Rectal smooth muscle tissue (tissue), 1 donor: ENCODE results near the gene DHRSX.
"Not testable (repeated sequence)": the region's sequence is repeated elsewhere in the genome, so short reads cannot be mapped to it uniquely, and the experiment has no call there.

Experiments
- H3K27ac ChIP-seq: one replicate; pipeline ENCODE4 v1.7.0; 2013; ENCODE audit warnings: low read depth, low read length, inconsistent platforms
- H3K27me3 ChIP-seq: one replicate; pipeline ENCODE4 v1.7.0; 2013; ENCODE audit warnings: low read length; ENCODE audit not compliant: control insufficient read depth, insufficient read depth
- H3K36me3 ChIP-seq: one replicate; pipeline ENCODE4 v1.7.0; 2013; ENCODE audit warnings: low read length; ENCODE audit not compliant: control insufficient read depth, insufficient read depth
- H3K4me1 ChIP-seq: one replicate; pipeline ENCODE4 v1.7.0; 2013; ENCODE audit warnings: low read length; ENCODE audit not compliant: control insufficient read depth, insufficient read depth
- H3K4me3 ChIP-seq: one replicate; pipeline ENCODE4 v1.7.0; 2013; ENCODE audit warnings: low read length
- H3K9ac ChIP-seq: one replicate; pipeline ENCODE4 v1.7.0; 2013; ENCODE audit warnings: low read length

The DHRSX gene

DNA sequence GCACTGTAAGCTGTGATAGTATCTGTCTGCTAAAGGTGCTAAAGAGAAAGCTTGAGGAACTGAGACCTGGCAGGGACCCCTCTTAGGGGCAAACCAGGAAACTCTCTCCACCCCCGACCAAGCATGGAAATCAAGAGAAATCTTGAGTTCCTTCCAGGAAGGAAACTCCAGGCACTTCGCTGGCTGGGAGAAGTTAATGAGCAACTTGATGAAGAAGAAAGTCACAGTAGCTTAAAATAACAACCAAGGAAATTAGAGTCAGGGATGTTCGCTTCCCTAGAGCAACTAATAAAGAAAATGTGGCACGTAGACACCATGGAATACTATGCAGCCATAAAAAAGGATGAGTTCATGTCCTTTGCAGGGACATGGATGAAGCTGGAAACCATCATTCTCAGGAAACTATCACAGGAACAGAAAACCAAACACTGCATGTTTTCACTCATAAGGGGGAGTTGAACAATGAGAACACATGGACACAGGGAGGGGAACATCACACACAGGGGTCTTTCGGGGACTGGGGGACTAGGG is 188.7 kb downstream of the DHRSX start:
- not testable (repeated sequence) for H3K27me3 ChIP-seq, H3K27ac ChIP-seq, H3K4me1 ChIP-seq, H3K9ac ChIP-seq, H3K36me3 ChIP-seq, H3K4me3 ChIP-seq

DNA sequence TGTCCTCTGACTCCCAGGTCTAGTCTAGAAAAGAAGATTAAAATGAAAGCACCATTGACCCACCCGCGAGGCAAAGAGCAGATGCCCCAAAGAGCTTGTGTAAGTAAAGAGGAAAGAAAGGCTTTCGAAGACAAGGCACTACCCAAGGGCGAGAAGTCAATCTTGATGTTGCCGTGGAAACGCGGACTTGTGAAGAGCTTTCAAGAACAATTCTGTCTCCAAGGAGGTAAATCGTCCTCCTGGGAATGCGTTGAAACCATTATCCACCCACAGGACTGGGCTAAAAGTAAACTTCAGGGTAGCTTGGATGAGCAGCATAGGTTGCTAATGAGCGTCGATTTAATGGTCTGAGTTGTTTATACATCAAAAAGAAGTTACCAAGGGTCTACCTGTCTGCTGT is 189.3 kb downstream of the DHRSX start:
- Histone ChIP-seq H3K27ac (no peak overlapping the region), H3K4me3 (no peak overlapping the region), H3K36me3 (peaks cover 2% of the 10 kb centered on the region), H3K9ac (no peak overlapping the region), H3K27me3 (no peaks in the 10 kb centered on the region), H3K4me1 (no peaks in the 10 kb centered on the region)

DNA sequence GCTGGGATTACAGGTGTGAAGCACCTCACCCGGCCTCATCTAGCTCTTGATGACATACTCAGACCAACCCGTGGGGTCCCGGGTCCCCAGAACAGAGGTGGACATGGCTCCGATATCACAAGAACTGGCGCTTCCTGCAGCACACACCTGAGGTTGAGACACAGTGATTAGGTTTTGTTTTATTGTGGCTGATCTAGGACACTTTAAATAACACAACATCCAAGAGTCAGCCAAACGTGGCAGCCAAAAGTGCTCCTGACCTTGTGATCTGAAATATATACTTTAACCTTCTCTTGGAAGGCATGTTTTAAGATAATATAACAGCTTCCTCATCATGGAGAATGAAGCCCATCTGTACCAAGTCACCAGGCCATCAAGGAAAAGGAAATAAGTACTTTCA is 198.9 kb downstream of the DHRSX start:
- Histone ChIP-seq H3K4me3 (no peak overlapping the region), H3K36me3 (no peaks in the 10 kb centered on the region), H3K9ac (no peak overlapping the region), H3K27me3 (no peaks in the 10 kb centered on the region), H3K4me1 (no peaks in the 10 kb centered on the region), H3K27ac (no peak overlapping the region)

DNA sequence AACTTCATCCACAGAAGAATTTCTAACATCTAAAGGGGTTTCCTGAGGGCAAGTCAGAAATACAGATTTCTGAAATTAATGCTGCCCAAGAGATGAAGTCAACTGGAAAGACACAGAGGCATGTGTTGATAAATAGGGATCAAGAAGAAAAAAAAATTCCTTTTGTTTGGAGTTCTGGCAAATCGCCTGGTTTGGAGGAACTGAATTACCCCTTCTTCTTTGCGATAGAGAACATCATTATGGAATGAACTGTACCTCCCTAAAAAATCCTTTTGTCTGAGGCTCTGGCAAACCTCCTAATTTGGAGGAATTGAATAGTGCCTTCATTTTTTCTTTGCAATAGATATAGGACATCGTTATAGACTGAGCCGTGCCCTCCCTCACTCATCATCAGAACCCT is 200.9 kb downstream of the DHRSX start:
- no peaks in the 10 kb centered on the region for H3K27me3 ChIP-seq

DNA sequence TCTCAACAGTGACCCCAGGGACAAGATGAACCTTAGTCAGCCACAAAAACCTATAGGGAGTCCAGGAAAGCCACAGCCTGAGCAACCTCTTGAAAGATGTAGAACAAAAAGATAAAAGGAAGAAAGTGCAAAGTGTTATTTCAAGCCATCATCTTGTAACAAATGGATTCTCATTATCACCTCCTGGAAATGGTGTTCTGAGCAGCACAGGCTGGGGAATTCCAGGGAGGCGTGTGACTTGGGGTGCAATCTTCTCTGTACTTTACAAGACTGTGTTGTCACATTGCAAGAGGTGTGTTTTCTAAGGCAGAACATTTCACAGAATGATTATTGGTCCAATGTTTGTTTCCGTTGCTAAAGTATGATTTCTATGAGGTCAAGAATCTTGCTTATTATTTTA is 214.0 kb downstream of the DHRSX start:
- Histone ChIP-seq H3K4me3 (no peak overlapping the region), H3K27me3 (no peaks in the 10 kb centered on the region), H3K27ac (no peak overlapping the region)

More for the DNA sequence above, 200.9 kb downstream of the DHRSX start:
- Histone ChIP-seq H3K27ac (no peak overlapping the region), H3K36me3 (no peaks in the 10 kb centered on the region), H3K4me3 (no peak overlapping the region), H3K4me1 (no peaks in the 10 kb centered on the region), H3K9ac (no peak overlapping the region)

DNA sequence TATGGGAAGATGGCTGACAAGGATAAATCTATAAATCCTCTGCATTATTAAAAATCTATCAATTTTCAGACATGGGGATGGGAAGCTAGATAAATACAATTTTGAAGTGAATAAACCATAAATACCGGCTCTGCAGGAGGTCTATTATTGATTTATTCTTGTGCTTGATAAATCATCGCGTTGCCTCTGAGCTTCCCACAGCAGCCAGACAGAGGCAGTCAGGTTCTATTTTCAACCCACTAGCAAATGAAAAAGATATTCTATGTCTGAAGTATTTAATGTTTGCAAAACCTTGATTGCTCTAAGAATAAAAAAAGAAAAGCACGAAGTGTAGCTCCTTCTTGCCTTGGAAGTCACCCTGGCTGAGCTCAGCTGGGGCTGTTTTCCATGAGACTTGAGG is 216.2 kb downstream of the DHRSX start:
- no peak overlapping the region for H3K4me3 ChIP-seq
- no peak overlapping the region for H3K27ac ChIP-seq
- no peaks in the 10 kb centered on the region for H3K27me3 ChIP-seq
- H3K4me1 ChIP-seq = no peaks in the 10 kb centered on the region
- no peak overlapping the region for H3K9ac ChIP-seq
- H3K36me3 ChIP-seq = no peaks in the 10 kb centered on the region

More for the DNA sequence above, 214.0 kb downstream of the DHRSX start:
- Histone ChIP-seq H3K9ac (no peak overlapping the region), H3K4me1 (no peaks in the 10 kb centered on the region), H3K36me3 (no peaks in the 10 kb centered on the region)

DNA sequence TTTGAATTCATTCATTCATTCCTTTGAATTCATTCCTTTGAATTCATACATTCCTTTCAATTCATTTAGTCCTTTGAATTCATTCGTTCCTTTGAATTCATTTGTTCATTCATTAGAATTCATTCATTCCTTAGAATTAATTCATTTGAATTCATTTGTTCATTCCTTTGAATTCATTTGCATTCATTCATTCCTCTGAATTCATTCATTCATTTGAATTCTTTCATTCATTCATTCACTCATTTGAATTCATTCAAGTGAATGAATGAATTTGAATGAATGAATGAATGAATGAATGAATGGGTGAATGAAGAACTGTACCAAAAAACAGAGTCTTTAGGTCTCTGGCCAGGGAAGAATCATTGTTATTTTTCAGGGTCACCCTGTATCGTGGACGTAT is 216.6 kb downstream of the DHRSX start:
- H3K4me1 ChIP-seq = no peaks in the 10 kb centered on the region
- H3K27me3 ChIP-seq = no peaks in the 10 kb centered on the region
- no peak overlapping the region for H3K4me3 ChIP-seq
- H3K9ac ChIP-seq = no peak overlapping the region
- H3K27ac ChIP-seq = no peak overlapping the region
- no peaks in the 10 kb centered on the region for H3K36me3 ChIP-seq

DNA sequence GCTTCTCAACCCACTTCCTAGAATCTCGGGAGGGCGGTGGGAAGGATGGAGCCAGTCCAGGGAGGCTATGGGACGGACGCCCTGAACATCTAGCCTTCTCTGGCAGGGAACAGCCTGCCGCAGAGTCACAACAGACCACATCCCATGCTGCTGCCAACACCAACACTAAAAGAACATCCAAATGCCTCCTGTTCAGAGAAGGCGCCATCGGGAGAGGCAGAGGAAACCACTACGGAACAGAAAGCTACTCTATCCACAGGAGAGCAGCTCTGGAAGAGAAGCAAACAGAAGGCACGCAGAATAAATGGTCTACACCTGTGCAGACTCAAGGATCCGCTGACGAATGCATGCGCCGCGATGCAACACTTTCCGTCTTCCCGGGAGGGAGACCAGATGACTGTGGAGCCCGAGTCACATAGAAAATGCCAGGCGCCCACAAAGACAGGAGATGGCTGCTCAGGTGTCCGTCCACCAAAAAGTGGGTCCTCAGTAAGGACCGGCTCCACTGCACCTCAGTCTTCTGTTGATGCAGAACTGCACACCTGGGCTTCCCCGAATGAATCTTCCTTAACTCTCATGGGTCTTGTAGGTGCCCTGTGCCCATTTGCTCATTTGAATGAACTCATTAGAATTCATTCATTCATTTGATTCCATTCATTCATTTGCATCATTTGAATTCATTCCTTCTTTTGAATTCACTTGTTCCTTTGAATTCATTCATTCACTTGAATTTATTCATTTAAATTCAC is 217.5 kb downstream of the DHRSX start:
- Histone ChIP-seq H3K4me3 (no peak overlapping the region), H3K27ac (no peak overlapping the region), H3K27me3 (no peaks in the 10 kb centered on the region), H3K36me3 (no peaks in the 10 kb centered on the region), H3K9ac (no peak overlapping the region), H3K4me1 (no peaks in the 10 kb centered on the region)

DNA sequence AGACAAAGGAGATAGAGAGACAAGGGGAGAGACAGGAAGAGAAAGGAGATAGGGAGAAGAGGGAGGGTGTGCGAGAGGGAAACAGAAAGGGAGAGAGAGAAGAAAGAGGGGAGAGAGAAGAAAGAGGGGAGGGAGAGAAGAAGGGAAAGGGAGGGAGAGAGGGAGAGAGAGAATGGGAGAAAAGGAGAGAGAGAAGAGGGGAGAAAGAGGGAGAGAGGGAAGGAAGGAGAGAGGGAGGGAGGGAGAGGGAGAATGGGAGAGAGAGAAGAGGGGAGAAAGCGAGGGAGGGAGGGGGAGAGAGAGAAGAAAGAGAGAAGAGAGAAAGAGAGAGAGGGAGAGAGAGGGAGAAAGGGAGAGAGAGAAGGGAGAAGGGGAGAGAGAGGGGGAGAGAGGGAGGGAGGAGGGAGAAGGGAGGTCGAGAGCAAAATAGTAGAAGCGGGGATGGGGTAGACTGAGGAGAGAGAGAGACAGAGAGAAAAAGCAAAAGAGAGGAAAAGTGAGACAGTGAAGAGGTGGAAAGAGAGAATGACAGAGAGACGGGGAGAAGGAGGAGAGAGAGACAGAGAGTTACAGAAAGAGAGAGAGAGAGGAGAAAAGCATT is 218.2 kb downstream of the DHRSX start:
- Histone ChIP-seq H3K9ac (no peak overlapping the region), H3K27me3 (no peaks in the 10 kb centered on the region), H3K36me3 (no peaks in the 10 kb centered on the region), H3K4me3 (no peak overlapping the region), H3K27ac (no peak overlapping the region), H3K4me1 (no peaks in the 10 kb centered on the region)

DNA sequence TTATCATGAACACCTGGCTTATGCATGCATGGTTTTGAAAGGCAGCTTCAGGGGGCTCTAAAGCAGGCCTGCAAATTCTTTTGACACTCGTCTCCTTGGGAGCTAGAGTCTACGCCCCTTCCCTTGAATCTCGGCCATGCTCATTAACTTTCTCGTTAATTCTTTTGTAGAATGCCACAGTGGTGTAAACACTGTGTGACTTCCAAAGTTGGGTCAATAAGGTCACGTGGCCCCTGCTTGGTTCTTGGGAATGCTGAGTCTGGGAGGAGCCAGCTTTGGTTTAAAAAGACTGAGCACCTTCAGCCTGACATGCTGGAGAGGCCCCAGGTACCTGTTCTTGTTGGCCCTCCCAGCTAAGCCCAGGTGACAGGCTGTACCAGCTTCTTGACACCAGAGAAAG is 228.4 kb downstream of the DHRSX start:
- no peak overlapping the region for H3K9ac ChIP-seq
- H3K27ac ChIP-seq = no peak overlapping the region
- H3K36me3 ChIP-seq = no peaks in the 10 kb centered on the region
- no peaks in the 10 kb centered on the region for H3K4me1 ChIP-seq
- no peak overlapping the region for H3K4me3 ChIP-seq
- no peaks in the 10 kb centered on the region for H3K27me3 ChIP-seq

DNA sequence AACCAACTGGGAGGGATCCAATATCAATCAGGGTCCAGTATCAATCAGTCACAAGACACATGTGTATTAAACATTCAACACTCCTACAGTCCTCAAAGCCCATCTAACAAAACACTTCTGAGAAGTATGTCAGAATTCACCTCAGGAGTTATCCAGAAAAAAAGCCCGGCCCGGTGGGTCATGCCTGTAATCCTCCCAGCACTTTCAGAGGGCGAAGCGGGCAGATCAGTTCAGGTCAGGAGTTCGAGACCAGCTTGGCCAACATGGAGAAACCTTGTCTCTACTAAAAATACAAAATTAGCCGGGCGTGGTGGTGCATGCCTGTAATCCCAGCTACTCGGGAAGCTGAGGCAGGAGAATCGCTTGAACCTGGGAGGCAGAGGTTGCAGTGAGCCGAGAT is 229.2 kb downstream of the DHRSX start:
- H3K4me3 ChIP-seq, H3K27me3 ChIP-seq, H3K27ac ChIP-seq, H3K36me3 ChIP-seq, H3K4me1 ChIP-seq, H3K9ac ChIP-seq: not testable (repeated sequence)

DNA sequence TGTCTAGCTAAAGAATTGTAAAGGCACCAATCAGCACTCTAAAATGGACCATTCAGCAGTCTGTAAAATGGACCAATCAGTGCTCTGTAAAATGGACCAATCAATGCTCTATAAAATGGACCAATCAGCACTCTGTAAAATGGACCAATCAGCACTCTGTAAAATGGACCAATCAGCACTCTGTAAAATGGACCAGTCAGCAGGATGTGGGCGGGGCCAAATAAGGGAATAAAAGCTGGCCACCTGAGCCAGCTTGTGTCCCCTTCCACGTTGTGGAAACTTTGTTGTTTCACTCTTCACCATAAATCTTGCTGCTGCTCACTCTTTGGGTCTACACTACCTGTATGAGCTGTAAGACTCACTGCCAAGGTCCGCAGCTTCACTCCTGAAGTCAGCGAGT is 230.0 kb downstream of the DHRSX start:
- H3K36me3 ChIP-seq, H3K27me3 ChIP-seq, H3K27ac ChIP-seq, H3K4me1 ChIP-seq, H3K4me3 ChIP-seq, H3K9ac ChIP-seq: not testable (repeated sequence)

DNA sequence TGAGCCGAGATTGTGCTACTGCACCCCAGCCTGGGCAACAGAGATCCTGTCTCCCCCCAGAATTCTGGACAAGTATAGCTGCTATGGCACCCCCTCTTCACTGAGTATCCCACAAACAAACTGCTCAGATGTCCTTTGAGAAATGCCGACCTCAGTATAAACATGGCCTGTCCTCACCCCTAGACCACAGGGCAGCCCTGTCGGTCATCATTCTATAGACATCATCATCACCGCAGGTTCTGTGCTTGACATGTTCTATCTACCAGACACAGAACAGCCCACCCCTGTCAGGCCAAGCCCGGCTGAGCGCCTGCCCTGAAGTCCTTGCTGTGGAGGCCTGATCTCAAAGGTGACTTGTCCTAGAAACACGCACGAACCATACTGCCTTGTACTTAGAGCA is 232.9 kb downstream of the DHRSX start:
- Histone ChIP-seq H3K27ac (no peak overlapping the region), H3K4me3 (no peak overlapping the region), H3K9ac (no peak overlapping the region), H3K4me1 (no peaks in the 10 kb centered on the region), H3K36me3 (peaks cover 3% of the 10 kb centered on the region), H3K27me3 (no peaks in the 10 kb centered on the region)
